K562 (cell line): ENCODE data around the gene PAXIP1. TPM values are rescaled to one million over a fixed set of nuclear protein-coding genes. Genes with fewer than 3 reads are reported as not detected.

Source experiments
- ATAC-seq: fragments of 200-7000 bp; cut with Tn5 transposase; 3 replicates; pipeline ENCODE4 v1.9.1; 2020; ENCODE audit warnings: moderate library complexity
- Bru-seq: library from RNA; stranded (reverse); fragments of 400-500 nt; gene quantifications from one replicate; lab custom pipeline; 2021; lab: Mats Ljungman, UMichigan
- BruChase-seq, 2 experiments: library from RNA; stranded (reverse); fragments of 400-500 nt; gene quantifications; one replicate each; lab custom pipeline; 2021; lab: Mats Ljungman, UMichigan
- BruUV-seq: library from RNA; stranded (reverse); fragments of 400-500 nt; replicated peaks from 2 replicates; lab custom pipeline; 2021; lab: Mats Ljungman, UMichigan
- CTCF ChIA-PET: fragments of 300-600 bp; formaldehyde crosslinking; extraction: SDS; loops from one replicate; lab custom pipeline; 2021; ENCODE audit warnings: low intra/inter-chr PET ratio; lab: Yijun Ruan, JAX
- POLR2A ChIA-PET: fragments of 300-600, 350-650 bp; sonication (Branson Sonifier 250); formaldehyde crosslinking; extraction: SDS; loops from one replicate; lab custom pipeline; 2021; ENCODE audit warnings: antibody characterized with exemption, inconsistent platforms; lab: Yijun Ruan, JAX
- DNase-seq, 4 experiments: peaks; one replicate each; pipeline versions ENCODE4 v3.0.0 to v3.0.0-alpha.2; 2011 to 2018; ENCODE audit warnings: low spot score in 3 of 4, mixed read lengths in 3 of 4; ENCODE audit errors: extremely low read depth in 1 of 4
- FAIRE-seq: peaks from 2 replicates; lab custom pipeline; 2011; peaks lifted over from hg19 to GRCh38; lab: Jason Lieb, UNC
- H2AFZ ChIP-seq: 2 replicates; pipeline ENCODE4 v1.6.0; 2011; ENCODE audit warnings: low read depth, low read length, control low read depth, inconsistent platforms
- H3K27ac ChIP-seq: fragments of 200-600 bp; 3 replicates; pipeline ENCODE4 v1.8.0; 2011; ENCODE audit warnings: low read depth, mild to moderate bottlenecking, control low read depth, inconsistent platforms, low read length, moderate library complexity, mixed read lengths; ENCODE audit errors: extremely low read depth
- H3K27me3 ChIP-seq, 2 experiments: fragments of 300-600 bp in 1 of 2; 2 replicates in 1 of 2; 3 replicates in 1 of 2; pipeline versions ENCODE4 v1.6.0 to v1.8.0; 2011; ENCODE audit warnings: inconsistent platforms in 2 of 2, low read length in 2 of 2, mild to moderate bottlenecking in 1 of 2, mixed read lengths in 1 of 2, moderate library complexity in 1 of 2; ENCODE audit not compliant: control insufficient read depth in 2 of 2, insufficient read depth in 2 of 2
- H3K36me3 ChIP-seq: fragments of 300-600 bp; 3 replicates; pipeline ENCODE4 v1.8.0; 2011; ENCODE audit warnings: mild to moderate bottlenecking, low read length, inconsistent platforms; ENCODE audit not compliant: control insufficient read depth, insufficient read depth
- H3K4me1 ChIP-seq, 2 experiments: fragments of 200-600 bp in 1 of 2; replicated peaks in 1 of 2; 2 replicates in 1 of 2; 3 replicates in 1 of 2; pipeline versions ENCODE4 v1.5.1 to v1.8.0; 2011; ENCODE audit warnings: inconsistent platforms in 2 of 2, low read length in 2 of 2, mild to moderate bottlenecking in 1 of 2, mixed read lengths in 1 of 2, moderate library complexity in 1 of 2; ENCODE audit not compliant: control insufficient read depth in 2 of 2, insufficient read depth in 2 of 2
- H3K4me2 ChIP-seq: 2 replicates; pipeline ENCODE4 v1.6.1; 2011; ENCODE audit warnings: low read length, control low read depth, inconsistent platforms, mixed read lengths; ENCODE audit not compliant: insufficient read depth
- H3K4me3 ChIP-seq: fragments of 200-600 bp; sonication (generic), shearing (Covaris generic); 2 replicates; pipeline ENCODE4 v1.5.1; 2016; ENCODE audit warnings: control low read depth, inconsistent platforms
- H3K79me2 ChIP-seq: fragments of 200-600 bp; 3 replicates; pipeline ENCODE4 v1.8.0; 2011; ENCODE audit warnings: low read length, inconsistent platforms; ENCODE audit not compliant: control insufficient read depth, insufficient read depth
- H3K9ac ChIP-seq, 2 experiments: 2 replicates each; pipeline versions ENCODE4 v1.6.0 to v1.6.1; 2011; ENCODE audit warnings: low read depth in 2 of 2, low read length in 2 of 2, control low read depth in 1 of 2, inconsistent platforms in 1 of 2, mild to moderate bottlenecking in 1 of 2, mixed read lengths in 1 of 2; ENCODE audit not compliant: insufficient read depth in 1 of 2
- H3K9me1 ChIP-seq: one replicate; pipeline ENCODE4 v1.6.0; 2011; ENCODE audit warnings: inconsistent platforms, mild to moderate bottlenecking, low read length, moderate library complexity; ENCODE audit not compliant: control insufficient read depth, insufficient read depth
- H3K9me3 ChIP-seq: replicated peaks from 2 replicates; pipeline ENCODE4 v1.5.1; 2011; ENCODE audit warnings: low read depth, low read length, inconsistent platforms; ENCODE audit not compliant: control insufficient read depth, insufficient read depth
- H4K20me1 ChIP-seq: replicated peaks from 2 replicates; pipeline ENCODE4 v1.6.1; 2011; ENCODE audit warnings: low read length, inconsistent platforms, mixed read lengths; ENCODE audit not compliant: control insufficient read depth, insufficient read depth
- BACH1 ChIP-seq: fragments of 200-800 bp; sonication (Bioruptor generic); IDR thresholded peaks from 2 replicates; pipeline ENCODE4 v1.6.1; 2016; ENCODE audit warnings: missing genetic modification characterization, missing compliant biosample characterization
- BCOR ChIP-seq: fragments of 450-650 bp; IDR thresholded peaks from 2 replicates; pipeline ENCODE4 v1.6.1; 2016
- EGR1 ChIP-seq: fragments of 450-650 bp; conservative IDR thresholded peaks from 2 replicates; pipeline ENCODE4 v1.6.1; 2017; ENCODE audit warnings: mild to moderate bottlenecking
- ETV5 ChIP-seq: sonication (generic); formaldehyde crosslinking; IDR thresholded peaks from 2 replicates; pipeline ENCODE4 v1.4.0; 2020; ENCODE audit warnings: low read depth, mild to moderate bottlenecking, missing genetic modification reagents
- GTF3C2 ChIP-seq: IDR thresholded peaks from 3 replicates; pipeline ENCODE4 v1.6.1; 2011; ENCODE audit warnings: borderline replicate concordance, mild to moderate bottlenecking, moderate library complexity; ENCODE audit not compliant: insufficient read length; ENCODE audit errors: extremely low read depth
- HDAC3 ChIP-seq: fragments of 450-650 bp; IDR thresholded peaks from 2 replicates; pipeline ENCODE4 v1.6.1; 2018; ENCODE audit warnings: borderline replicate concordance, mild to moderate bottlenecking, moderate library complexity; ENCODE audit not compliant: partially characterized antibody
- KDM2B ChIP-seq: fragments of 250-450 bp; sonication (Bioruptor Pico); IDR thresholded peaks from 2 replicates; pipeline ENCODE4 v1.8.0; 2021; ENCODE audit warnings: mild to moderate bottlenecking, moderate library complexity
- LARP7 ChIP-seq: fragments of 450-650 bp; IDR thresholded peaks from 2 replicates; pipeline ENCODE4 v1.6.1; 2016
- RAD21 ChIP-seq, 2 experiments: fragments of 250-450 bp in 1 of 2; fragments of 450-650 bp in 1 of 2; sonication (Bioruptor Pico) in 1 of 2; formaldehyde crosslinking in 1 of 2; IDR thresholded peaks in 1 of 2; conservative IDR thresholded peaks in 1 of 2; 2 replicates each; pipeline versions ENCODE4 v1.4.0 to v1.8.0; 2020 to 2022; ENCODE audit warnings: mild to moderate bottlenecking in 2 of 2, moderate library complexity in 1 of 2
- RBM15 ChIP-seq: fragments of 200-400 bp; formaldehyde crosslinking; IDR thresholded peaks from 2 replicates; pipeline ENCODE4 v1.6.1; 2018; ENCODE audit warnings: mild to moderate bottlenecking, low read length, moderate library complexity; ENCODE audit not compliant: insufficient read depth
- RFX7 ChIP-seq: fragments of 250-450 bp; sonication (Bioruptor Pico); IDR thresholded peaks from 2 replicates; pipeline ENCODE4 v1.5.1; 2021; ENCODE audit warnings: mild to moderate bottlenecking
- XRCC3 ChIP-seq: fragments of 450-650 bp; IDR thresholded peaks from 2 replicates; pipeline ENCODE4 v1.6.1; 2017; ENCODE audit warnings: mild to moderate bottlenecking, moderate library complexity
- ZC3H8 ChIP-seq: fragments of 450-650 bp; IDR thresholded peaks from 2 replicates; pipeline ENCODE4 v1.6.1; 2017
- ZNF280A ChIP-seq: fragments of 450-650 bp; IDR thresholded peaks from 2 replicates; pipeline ENCODE4 v1.6.1; 2018; ENCODE audit warnings: mild to moderate bottlenecking, low read depth; ENCODE audit not compliant: partially characterized antibody
- ZNF589 ChIP-seq: fragments of 200-800 bp; sonication (Bioruptor generic); IDR thresholded peaks from 2 replicates; pipeline ENCODE4 v1.6.1; 2016; ENCODE audit warnings: low read depth, missing genetic modification characterization, missing compliant biosample characterization
- WGBS: fragments of 100-300 bp; shearing (Covaris generic); methylation state at CpG from one replicate; pipeline ENCODE4 v1.1.6; 2016; ENCODE audit warnings: low coverage, mixed read lengths; ENCODE audit not compliant: insufficient coverage; ENCODE audit errors: missing lambda C conversion rate; 5-methylcytosine and 5-hydroxymethylcytosine counted together
- in situ Hi-C: fragments of 300-500 bp; cut with MboI; formaldehyde crosslinking; loops from 4 replicates; pipeline ENCODE4 v1.15.0; 2018; ENCODE audit warnings: inconsistent platforms, mixed read lengths
- intact Hi-C: fragments of 100-400 bp; cut with micrococcal nuclease; formaldehyde crosslinking; loops from 2 replicates; pipeline ENCODE4 v1.14.2; 2022
- long read RNA-seq, 3 experiments: library from polyadenylated mRNA in 2 of 3; library from RNA in 1 of 3; unstranded in 2 of 3; stranded (forward) in 1 of 3; transcript quantifications; one replicate each; pipeline ENCODE4 v2.0.0, GENCODE V29; 2019 to 2022
- polyA minus RNA-seq, 3 experiments: library from RNA; depleted of rRNA, polyadenylated mRNA; stranded (reverse); fragments of >200 nt; gene quantifications; 2 replicates each; pipeline ENCODE4 v1.2.3, GENCODE V29; 2011
- polyA plus RNA-seq, 8 experiments: library from polyadenylated mRNA; depleted of rRNA in 4 of 8; stranded (reverse) in 5 of 8; unstranded in 3 of 8; fragments of >200 nt; fragmentation: Nextera tagmentation in 2 of 8; fragmentation: Illumina TruSeq in 1 of 8; extraction: Ambion mirVana in 2 of 8; extraction: Trizol in 1 of 8; gene quantifications; 2 replicates each; pipeline versions ENCODE4 v1.2.1 to v1.2.3, GENCODE V29; 2011 to 2014; ENCODE audit warnings: inconsistent platforms in 1 of 8, missing spikeins in 1 of 8
- total RNA-seq, 7 experiments: library from RNA; depleted of rRNA in 6 of 7; stranded (reverse); fragments of >200 nt in 6 of 7; fragmentation: Illumina TruSeq in 2 of 7; extraction: Trizol in 2 of 7; gene quantifications; 2 replicates each; pipeline versions ENCODE4 v1.2.1 to v1.2.3, GENCODE V29; 2011 to 2021; ENCODE audit warnings: low replicate concordance in 1 of 7

Gene PAXIP1
- 30.7 and 81.3 TPM in 2 replicates for total RNA-seq (2011; cell fraction: chromatin; rRNA removed; ENCODE audit: low replicate concordance)
- 17.8 and 20.4 TPM in 2 replicates for total RNA-seq (2011; cell fraction: nucleolus; rRNA removed)
- 36.7 and 53.3 TPM in 2 replicates for total RNA-seq (2011; cell fraction: nucleoplasm; rRNA removed)
- total RNA-seq (2014; rRNA removed) (25.4 and 26.9 TPM in 2 replicates), total RNA-seq (2014; rRNA removed; fragmentation: Illumina TruSeq; extraction: Trizol) (25.9 and 26.1 TPM in 2 replicates), total RNA-seq (2015; rRNA removed; fragmentation: Illumina TruSeq; extraction: Trizol) (29.2 and 30.2 TPM in 2 replicates), total RNA-seq (2021) (28.2 and 28.4 TPM in 2 replicates), polyA plus RNA-seq (2011; rRNA removed) (19.0 and 29.1 TPM in 2 replicates), polyA plus RNA-seq (2014; fragmentation: Illumina TruSeq; extraction: Trizol) (30.1 and 36.1 TPM in 2 replicates), polyA plus RNA-seq (2014; fragmentation: Nextera tagmentation; extraction: Ambion mirVana) (10 to 100 TPM in 1 of 2 experiments, 1 to 10 TPM in 1; 9.7 to 17.5 TPM), polyA plus RNA-seq (2014; rRNA removed) (35.3 and 37.9 TPM in 2 replicates), polyA minus RNA-seq (2011; rRNA and poly(A)+ RNA removed) (15.4 and 19.7 TPM in 2 replicates), Bru-seq, nascent RNA (percentile 90 among the genes with signal in this experiment), BruChase-seq, experiment 1, labeled RNA remaining after a 2-hour chase (percentile 90 among the genes with signal in this experiment), BruChase-seq, experiment 2, labeled RNA remaining after a 6-hour chase (percentile 89 among the genes with signal in this experiment)
- polyA plus RNA-seq (2011; cell fraction: cytosol; rRNA removed) = 16.4 and 39.5 TPM in 2 replicates
- 29.6 and 42.3 TPM in 2 replicates for polyA plus RNA-seq (2011; cell fraction: nucleus; rRNA removed)
- polyA plus RNA-seq (2012) = 17.0 and 20.7 TPM in 2 replicates
- polyA minus RNA-seq (2011; cell fraction: cytosol; rRNA and poly(A)+ RNA removed) = 8.6 and 8.7 TPM in 2 replicates
- polyA minus RNA-seq (2011; cell fraction: nucleus; rRNA and poly(A)+ RNA removed) = 21.9 and 22.2 TPM in 2 replicates
- long read RNA-seq, experiment 1, transcript PAXIP1-201 (21 exons, 3,711 nt) = major isoform, 27 of 97 reads
- long read RNA-seq, experiment 1, partial matches to known transcripts = 42 of 97 reads
- long read RNA-seq, experiment 1, other reads (novel, unspliced or antisense) = 27 of 97 reads
- long read RNA-seq, experiment 2, partial matches to known transcripts = 8 of 14 reads
- long read RNA-seq, experiment 2, other reads (novel, unspliced or antisense) = 4 of 14 reads
- long read RNA-seq, experiment 3, partial matches to known transcripts = 5 of 7 reads
- long read RNA-seq, experiment 3, other reads (novel, unspliced or antisense) = 1 of 7 reads

- CTCF ChIA-PET = no interaction called here
- TF ChIP-seq GTF3C2 (no peak), HDAC3 (no peak), ZC3H8 (no peak), RAD21 (CRISPR knock-in tag; conservative IDR thresholded peaks at IDR 0.05 in 1 of 2, IDR thresholded peaks at IDR 0.05 in 1 of 2) (no peak), ZNF589 (CRISPR knock-in tag) (0 out of 2 replicates have a peak, but pooled peaks have one; percentile 73), XRCC3 (no peak), ZNF280A (no peak), EGR1 (no peak), BACH1 (no peak), RBM15 (no peak), LARP7 (no peak), BCOR (no peak), RFX7 (CRISPR knock-in tag) (no peak), ETV5 (CRISPR knock-in tag) (no peak), KDM2B (CRISPR knock-in tag) (no peak)
Measured at GRCh38 chr7:155003092-155003375, at the start of gene PAXIP1. Gene PAXIP1, minus strand, starts transcription at chr7:155003124. Its CDS starts 195 bp downstream, at chr7:155002929.

More at GRCh38 chr7:155003092-155003375, at the start of gene PAXIP1:
- no peak for FAIRE-seq
- 1% methylated on average over 38 of the region's 44 CpGs for WGBS
- peaks cover 61% of the 10 kb centered on the region for H3K79me2 ChIP-seq
- H3K4me1 ChIP-seq = peaks cover 17 to 19% of the 10 kb centered on the region in 2 experiments
- ATAC-seq = peak; percentile 56
- DNase-seq = peak in 3 of 4 experiments; percentile 88 to 92 (median 91)
- peak within 1 kb of the TSS; percentile 93 for H3K4me2 ChIP-seq
- H3K27ac ChIP-seq = peak within 1 kb of the TSS; percentile 95
- in situ Hi-C loops (no loop called here), intact Hi-C loops (loop anchor here (5.0 kb wide), 1 partner anchor 294 kb away; the partner anchor contains the start of gene INSIG1)
- H3K27me3 ChIP-seq = no peaks in the 10 kb centered on the region
- H4K20me1 ChIP-seq = no peaks in the 10 kb centered on the region; the same call in 1 of the 2 replicates
- peak within 1 kb of the TSS; percentile 84 for H3K4me3 ChIP-seq
- H3K36me3 ChIP-seq = peaks cover 44% of the 10 kb centered on the region
- POLR2A ChIA-PET = interaction anchor here (0.6 to 1.6 kb wide), 9 partner anchors 10 to 163 kb away, joined by 3 to 8 read pairs (median 4); no protein-coding TSS in a partner anchor
- no peaks in the 10 kb centered on the region for H3K9me1 ChIP-seq
- peak within 1 kb of the TSS; percentile 96 to 100 for H3K9ac ChIP-seq
- H3K9me3 ChIP-seq = no peaks in the 10 kb centered on the region
- no TSS peak for BruUV-seq
- H2AFZ ChIP-seq = peak within 1 kb of the TSS; percentile 95
